ENCODE results near the gene TLL2.

The TLL2 gene

GRCh38 chr10:96441322-96441885 is 72.3 kb downstream of the TLL2 start:
- Histone ChIP-seq H3K27ac (no peak overlapping the region), H3K4me3 (no peak overlapping the region)
- DNase-seq (ENCODE audit: low spot score), result no peak
- TF ChIP-seq CTCF (IDR thresholded peaks at IDR 0.05), result no peak

GRCh38 chr10:96440361-96441292 is 73.1 kb downstream of the TLL2 start:
- no peak for TF ChIP-seq CTCF (IDR thresholded peaks at IDR 0.05)
- Histone ChIP-seq H3K4me3 (no peak overlapping the region), H3K27ac (no peak overlapping the region)
- no peak for DNase-seq (ENCODE audit: low spot score)

- no peak for TF ChIP-seq CTCF (IDR thresholded peaks at IDR 0.05)
- DNase-seq (ENCODE audit: low spot score), result no peak
- Histone ChIP-seq H3K4me3 (no peak overlapping the region), H3K27ac (no peak overlapping the region)
These were observed 74.0 kb downstream of the TLL2 start for GRCh38 chr10:96439725-96440124.

- Histone ChIP-seq H3K27ac (no peak overlapping the region), H3K4me3 (no peak overlapping the region)
- no peak for TF ChIP-seq CTCF (IDR thresholded peaks at IDR 0.05)
- DNase-seq (ENCODE audit: low spot score), result no peak
These were observed 77.7 kb downstream of the TLL2 start for GRCh38 chr10:96436035-96436434.

DNA sequence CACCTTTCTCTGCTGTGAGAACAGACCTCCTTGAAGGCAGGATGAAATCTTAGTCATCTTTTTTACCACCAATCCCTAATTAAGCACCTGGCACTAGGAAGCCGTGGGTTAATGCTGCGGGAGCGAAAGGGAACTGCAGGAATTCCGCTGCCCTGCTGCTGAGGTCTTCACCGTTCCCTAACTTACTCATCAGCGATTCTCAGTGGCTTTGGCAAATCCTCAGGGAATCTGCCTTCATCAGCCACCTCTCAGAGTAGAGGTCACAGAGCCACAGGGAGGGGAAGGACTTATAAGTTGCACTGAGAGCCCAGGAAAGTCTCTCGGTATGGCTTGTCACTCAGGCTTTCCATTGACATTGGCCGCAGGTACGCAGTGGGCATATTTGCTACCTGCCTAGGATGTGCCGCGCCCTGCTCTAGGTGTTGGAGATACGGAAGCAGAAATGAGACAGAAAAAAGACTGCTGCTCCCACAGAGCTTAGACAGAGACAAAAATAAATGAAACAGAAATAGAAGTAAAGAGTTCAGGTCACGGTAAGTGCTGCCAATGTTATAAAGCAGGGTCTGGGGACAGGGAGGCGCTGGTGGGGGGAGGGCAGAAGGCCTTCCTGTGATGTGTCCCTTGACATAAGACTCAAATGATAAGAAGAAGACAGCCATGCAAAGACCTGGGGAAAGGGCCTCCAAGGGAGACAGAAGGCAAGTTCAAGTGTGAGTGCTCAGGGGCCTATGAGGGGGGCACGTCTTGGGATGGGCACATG is 82.3 kb downstream of the TLL2 start:
- H3K4me3 ChIP-seq, result no peak overlapping the region
- no peak for TF ChIP-seq CTCF (IDR thresholded peaks at IDR 0.05)
- no peak overlapping the region for H3K27ac ChIP-seq
- no peak for DNase-seq (ENCODE audit: low spot score)

DNA sequence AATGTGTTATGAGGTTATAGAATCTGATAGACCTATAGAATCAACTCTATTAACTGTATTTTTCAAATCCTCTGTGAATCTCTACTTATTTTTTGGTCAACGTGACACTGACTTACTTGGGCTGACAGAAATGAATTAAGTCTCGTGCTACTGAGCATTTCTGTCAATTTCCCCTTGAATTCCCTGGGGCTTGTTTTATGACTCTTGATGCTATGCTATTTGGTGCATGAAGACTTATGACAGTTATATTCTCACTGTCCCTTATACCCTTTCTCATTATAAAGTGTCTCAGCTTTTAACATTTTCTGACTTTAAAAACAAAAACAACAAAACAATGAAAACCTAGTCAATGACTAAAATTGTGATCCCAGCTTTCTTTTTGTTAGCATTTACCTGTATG is 86.4 kb downstream of the TLL2 start:
- DNase-seq (ENCODE audit: low spot score), result no peak
- Histone ChIP-seq H3K27ac (no peak overlapping the region), H3K4me3 (no peak overlapping the region)
- no peak for TF ChIP-seq CTCF (IDR thresholded peaks at IDR 0.05)
